ENCODE measurements around the gene MCM7.

The MCM7 gene

DNA sequence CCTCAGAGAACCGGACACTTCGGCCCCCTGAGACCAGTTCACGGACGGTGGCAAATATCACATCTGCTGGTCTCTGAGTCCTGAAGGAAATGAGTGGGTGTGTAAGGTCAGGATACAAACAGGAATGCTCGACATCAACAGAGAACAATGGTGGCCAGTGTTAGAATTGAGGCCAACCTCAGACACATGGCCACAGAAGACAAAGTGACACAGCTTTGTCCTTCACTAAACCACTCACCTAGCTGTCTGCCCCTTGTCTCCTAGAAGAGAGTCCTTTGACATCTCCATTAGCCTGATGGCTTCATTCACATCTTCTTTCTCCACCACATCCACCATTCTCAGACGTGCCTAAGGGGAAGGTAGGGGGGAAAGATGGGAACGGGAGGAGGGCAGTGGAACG, 8.1 kb downstream of the MCM7 start:
- DNase-seq: no peak

DNA sequence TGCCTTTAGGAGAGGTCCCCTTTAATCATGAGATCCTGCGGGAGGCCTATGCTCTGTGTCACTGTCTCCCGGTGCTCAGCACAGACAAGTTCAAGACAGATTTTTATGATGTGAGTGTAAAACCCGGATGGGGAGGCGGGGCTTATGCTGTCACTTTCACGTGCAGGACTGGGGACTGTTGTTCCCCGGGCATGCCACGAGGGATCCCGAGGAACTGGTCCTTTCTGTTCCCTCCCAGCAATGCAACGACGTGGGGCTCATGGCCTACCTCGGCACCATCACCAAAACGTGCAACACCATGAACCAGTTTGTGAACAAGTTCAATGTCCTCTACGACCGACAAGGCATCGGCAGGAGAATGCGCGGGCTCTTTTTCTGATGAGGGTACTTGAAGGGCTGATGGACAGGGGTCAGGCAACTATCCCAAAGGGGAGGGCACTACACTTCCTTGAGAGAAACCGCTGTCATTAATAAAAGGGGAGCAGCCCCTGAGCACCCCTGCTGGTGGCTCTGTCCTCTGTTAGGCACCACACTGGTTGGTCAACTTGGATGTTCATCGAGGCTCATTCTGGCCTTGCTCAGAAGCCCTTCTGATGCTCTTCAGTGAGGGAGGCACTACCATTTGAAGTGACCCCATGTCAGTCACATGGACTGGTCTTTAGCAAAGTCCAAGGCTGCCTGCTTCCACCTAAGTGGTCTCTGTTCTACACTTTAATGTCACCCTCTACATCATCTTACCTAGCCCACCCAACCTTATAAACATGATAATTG, 9.6 kb downstream of the MCM7 start:
- DNase-seq: no peak

DNA sequence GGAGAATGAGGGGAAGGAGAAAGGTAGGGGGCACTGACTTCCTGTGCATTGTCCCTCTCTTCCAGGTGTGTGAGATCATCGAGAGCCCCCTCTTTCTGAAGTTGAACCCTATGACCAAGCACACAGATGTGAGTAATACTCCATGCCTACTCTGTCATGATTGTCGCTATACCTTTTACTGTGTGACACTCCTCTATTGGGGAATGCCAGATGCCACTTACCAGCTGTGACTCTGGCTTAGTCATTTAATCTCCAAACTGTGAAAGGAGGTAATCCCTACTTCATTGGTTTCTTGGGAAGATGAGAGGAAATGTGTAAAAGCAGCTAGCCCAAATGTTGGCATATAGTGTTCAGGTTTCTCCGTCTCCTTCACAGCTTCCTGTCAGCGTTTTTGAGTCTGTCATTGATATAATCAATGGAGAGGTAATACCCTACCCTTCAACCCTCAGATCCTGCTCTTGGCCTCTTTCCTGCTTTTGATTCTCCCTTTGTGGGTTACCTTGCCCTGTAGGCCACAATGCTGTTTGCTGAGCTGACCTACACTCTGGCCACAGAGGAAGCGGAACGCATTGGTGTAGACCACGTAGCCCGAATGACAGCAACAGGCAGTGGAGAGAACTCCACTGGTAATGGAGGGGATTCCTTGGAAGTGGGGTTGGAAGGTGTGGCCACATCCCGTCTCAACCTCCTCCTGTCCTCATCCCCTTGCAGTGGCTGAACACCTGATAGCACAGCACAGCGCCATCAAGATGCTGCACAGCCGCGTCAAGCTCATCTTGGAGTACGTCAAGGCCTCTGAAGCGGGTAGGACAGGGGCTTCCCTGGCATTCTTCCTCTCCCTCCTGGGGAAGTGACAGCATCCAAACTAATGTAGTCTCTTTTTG, 10.4 kb downstream of the MCM7 start:
- DNase-seq: no peak

DNA sequence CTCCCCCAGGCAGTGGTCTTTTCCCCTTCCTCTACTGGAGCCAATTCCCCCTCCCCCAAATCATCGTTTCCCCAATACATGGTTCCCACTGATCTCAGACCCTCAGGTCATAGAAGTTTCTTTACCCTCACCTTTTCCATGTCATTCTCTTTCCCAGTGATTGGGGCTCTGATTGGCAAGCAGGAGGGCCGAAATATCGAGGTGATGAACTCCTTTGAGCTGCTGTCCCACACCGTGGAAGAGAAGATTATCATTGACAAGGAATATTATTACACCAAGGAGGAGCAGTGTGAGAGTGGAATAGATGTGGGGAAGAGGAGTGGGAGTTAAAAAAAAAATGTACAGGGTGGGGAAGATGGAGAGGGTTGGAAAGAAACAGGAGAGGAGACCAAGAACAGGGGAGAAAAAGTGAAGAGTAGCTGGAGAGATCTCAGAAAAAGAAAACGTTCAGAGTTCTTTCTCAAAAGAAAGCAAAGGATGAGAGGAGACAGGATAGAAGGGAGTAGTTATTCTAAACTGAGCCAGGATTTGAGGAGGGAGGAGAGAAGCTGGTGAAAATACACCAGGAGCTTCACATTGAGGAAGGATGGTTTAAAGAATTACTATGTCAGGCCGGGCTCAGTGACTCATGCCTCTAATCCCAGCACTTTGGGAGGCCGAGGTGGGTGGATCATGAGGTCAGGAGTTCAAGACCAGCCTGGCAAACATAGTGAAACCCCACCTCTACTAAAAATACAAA, 11.6 kb downstream of the MCM7 start:
- no peak for DNase-seq

DNA sequence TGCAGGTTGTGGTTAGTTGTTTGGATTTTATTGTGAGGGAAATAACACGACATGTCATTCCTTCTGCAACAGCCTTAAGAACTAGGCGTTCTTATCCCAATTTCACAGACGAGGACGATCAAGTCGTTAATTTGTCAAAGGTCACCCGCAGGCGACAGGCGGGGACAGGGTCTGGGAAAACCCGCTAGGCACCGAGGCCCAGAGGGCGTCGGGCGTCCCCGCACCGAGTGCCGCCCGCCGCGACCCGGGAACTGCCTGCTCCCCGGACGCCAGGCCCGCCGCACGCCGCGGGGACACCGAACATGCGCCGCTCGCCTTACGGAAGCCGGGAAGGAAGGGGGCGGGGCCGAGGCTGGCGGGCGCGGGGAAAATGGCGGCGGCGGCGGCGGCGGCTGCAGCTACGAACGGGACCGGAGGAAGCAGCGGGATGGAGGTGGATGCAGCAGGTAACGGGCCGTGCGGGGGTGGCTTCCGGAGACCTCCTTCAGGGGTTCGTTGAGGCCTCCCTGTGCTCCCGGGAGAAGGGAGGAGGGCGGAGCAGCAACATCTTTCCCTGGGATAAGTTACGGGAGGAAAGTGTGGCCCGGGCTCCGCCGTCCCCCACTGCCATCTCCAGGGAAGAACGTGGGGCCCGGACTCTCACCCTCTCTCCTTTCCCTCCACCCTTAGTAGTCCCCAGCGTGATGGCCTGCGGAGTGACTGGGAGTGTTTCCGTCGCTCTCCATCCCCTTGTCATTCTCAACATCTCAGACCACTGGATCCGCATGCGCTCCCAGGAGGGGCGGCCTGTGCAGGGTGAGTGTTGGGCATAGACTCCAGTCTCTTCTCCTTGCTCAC, 12.4 kb downstream of the MCM7 start, which contains the start of gene COPS6:
COPS6 (plus strand) TSS at position 349 of the 837 bp plus-strand sequence; CDS start at position 371, 22 bp downstream.
- peak; percentile 49 to 79 for DNase-seq

DNA sequence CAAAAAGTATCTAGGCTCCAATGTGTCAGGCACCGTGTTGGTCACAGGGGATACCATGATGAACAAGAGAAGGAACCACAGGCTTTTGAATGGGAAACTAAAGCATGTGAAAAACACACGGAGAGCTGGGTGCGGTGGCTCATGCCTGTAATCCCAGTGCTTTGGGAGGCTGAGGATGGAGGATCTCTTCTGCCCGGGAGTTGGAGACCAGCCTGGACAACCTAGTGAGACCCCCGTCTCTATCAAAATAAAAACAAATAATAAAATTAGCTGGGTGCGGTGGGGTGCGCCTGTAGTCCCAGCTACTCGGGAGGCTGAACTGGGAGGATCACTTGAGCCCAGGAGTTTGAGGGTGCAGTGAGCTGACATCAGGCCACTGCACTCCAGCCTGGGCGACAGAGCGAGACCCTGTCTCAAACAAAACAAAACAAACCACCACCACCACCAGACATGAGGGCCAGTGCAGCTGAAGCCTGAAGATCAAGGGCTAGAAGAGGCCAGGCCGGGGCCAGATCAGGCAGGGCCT, 13.0 kb downstream of the MCM7 start:
- no peak for DNase-seq

DNA sequence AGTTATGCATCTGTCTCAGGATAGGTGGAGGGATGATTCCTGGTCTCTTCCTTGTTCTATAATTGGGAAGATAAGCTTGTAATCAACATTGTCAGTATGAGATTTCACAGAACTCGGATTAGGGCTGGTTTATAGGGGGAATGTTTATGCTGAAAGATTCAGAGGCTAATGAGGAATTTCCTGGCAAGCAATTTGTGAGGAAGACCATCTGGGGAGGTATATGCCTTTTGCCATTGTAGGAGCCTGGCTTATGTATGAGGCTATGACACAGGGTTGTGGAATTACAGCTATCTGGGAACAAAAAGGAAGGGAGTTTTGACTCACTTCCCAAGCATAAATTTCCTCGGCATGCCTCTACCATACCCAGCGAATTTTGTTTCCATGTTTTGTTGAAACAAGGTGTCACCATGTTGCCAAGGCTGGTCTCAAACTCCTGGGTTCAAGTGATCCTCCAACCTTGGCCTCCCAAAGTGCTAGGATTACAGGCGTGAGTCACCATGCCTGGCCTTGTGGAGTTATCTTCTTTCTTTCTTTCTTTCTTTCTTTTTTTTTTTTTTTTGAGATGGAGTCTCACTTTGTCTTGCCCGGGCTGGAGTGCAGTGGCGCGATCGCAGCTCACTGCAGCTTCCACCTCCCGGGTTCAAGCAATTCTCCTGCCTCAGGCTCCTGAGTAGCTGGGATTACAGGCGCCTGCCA, 14.0 kb downstream of the MCM7 start:
- DNase-seq: no peak

DNA sequence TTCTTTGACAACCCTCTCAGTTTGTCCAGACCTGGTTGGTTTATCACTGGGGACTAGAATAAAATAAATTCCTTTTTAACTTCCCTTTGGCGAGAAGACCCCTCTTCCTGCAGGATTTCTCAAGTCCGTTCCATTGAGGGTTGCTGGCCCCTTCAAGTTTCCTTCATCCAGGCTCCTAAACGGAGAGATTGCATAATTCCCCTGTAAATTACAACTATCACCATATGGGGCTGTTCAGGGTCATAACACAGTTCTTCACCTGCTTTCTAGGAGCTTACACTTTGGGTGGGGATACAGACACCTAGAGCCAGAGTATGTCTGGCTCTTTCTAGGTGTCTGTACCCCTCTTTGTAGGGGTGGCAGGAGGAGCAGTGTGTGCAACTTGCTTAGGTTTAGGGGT, 15.7 kb downstream of the MCM7 start:
- DNase-seq: no peak

DNA sequence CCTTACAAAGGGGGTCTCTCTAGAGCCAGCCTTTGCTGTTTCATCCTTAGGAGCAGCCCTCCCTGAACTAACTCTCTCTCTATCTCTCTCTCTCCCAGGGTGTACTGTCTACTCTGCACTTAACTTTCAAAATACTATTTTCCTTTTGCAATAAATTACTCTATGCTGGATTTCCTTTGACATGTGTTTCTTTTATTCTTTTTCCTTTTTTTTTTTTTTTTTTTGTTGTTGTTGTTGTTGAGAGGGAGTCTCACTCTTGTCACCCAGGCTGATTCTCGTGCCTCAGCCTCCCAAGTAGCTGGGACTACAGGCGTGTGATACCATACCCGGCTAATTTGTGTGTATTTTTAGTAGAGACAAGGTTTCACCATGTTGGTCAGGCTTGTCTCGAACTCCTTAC, 18.2 kb downstream of the MCM7 start:
- DNase-seq: no peak

DNA sequence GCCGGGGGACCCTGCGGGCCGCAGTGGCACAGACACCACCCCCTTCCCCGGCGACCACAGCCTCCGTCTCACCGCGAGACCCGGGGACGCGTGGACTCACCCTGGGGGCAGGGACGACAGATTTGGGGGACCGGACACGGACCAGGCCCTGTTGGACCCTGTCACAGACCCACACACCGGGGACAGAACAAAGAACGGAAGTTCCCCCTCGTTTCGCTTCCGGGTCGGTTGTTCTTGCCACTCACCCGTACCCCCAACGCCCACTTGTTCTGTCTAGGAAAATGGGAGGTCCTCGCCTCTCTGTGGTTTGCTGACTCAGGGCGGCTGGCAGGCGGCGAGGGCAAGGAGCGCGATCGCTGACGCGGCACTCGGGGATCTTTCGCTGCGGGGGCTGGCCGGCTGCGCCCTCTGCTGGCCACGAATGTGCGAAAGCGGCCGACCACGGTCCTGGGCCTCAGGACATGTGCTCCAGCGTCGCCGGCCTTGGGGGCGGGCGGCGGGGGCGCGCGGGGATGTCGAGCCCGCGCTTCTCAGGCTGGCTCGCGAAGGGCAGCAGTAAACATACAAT, 19.6 kb downstream of the MCM7 start, which contains the start of gene ZNF3:
ZNF3 (minus strand) TSS at position 189 of the 568 bp plus-strand sequence. CDS start 4,366 bp downstream, outside the sequence.
- peak; percentile 99 for DNase-seq

DNA sequence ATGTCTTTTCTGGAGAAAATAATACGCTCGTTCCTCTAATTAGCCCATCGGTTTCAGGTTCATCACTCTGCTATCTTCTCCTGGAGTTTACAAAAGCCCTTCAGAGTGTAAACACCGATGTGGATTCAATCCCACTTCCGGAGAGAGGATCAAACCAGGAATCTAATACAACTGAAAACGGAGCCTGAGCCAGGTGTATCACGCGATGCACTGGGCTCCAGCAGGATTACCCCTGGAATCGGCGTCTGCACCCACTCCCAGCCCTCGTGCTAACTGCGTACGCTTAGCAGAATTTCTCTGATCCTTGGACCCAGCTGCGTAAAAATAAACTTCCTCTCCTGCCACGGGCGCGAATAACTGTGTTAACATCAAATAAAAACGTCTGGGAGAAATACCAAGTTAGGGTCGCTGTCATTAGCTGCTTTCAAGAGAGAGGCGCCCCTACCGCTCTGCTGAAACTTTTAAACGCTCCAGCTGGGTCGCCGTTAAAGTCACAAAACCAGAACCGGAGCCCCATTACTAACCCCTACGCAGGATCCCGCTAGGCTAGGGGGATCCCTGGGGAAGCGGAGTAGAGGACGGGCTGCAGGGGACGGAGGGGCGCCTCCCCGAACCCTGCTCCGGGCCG, 20.2 kb downstream of the MCM7 start:
- DNase-seq: no peak

DNA sequence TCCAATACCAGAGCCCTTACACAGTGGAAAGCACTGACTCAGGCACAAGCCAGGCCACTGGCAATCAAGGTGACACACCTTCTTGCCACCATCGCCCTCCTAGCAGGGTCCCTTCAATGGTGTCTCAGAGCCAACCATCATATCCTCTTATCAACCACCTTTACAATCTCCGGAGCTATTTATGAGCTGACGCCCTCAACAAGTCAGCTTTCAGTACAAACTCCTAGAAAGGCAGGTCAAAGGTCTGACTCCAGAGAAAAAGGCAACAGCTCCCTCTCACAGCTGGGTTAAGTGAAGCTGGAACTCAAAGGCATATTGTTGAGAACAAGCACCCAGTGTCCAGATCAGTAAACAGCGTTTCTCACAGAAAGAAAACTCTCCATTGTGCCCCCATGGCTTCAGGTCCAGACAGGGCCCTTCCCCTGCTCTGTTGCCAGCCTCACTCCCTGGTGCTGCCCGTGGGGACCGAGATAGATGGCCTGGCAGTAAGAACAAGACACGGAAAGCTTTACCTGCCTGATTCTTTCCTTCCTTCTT, 22.1 kb downstream of the MCM7 start:
- peak; percentile 63 to 84 for DNase-seq

DNA sequence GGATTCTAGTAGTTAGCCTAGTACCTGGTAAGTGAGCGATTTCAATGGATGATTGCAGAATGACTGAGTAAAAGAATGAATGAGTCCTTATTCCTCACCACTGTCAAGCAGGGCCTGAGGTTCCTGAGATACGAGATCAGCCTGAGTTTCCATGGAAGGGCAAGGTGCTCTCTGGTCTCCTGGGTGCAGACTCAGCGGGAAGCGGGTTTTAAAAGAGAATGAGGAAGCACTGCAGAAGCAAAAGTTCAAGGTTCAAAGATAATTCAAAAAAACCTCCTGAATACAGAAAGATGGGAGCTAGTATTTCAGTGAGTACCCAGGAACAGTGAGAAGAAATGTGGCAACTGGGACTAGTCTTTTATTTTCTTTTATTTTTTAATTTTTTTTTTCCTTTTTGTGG, 24.0 kb downstream of the MCM7 start:
- no peak for DNase-seq

DNA sequence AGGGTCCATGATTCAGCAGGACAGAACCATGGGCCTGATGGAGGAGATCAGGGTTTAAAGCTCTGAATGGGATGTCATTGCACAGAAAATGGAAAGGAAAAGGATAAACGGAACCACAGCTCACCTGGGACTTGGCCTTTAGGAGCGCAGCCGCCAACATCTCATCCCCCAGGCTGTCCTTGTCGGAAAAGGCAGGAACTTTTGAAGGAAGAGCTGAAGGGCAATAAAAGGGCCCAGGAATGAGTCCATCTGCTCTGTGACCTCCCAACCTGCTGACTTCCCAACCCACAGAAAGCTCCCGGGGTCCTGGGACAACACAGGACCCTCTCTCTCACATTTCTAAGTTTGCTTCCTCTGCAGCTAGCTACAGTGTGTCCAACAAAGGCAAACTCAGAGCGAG, 25.8 kb downstream of the MCM7 start:
- no peak for DNase-seq

DNA sequence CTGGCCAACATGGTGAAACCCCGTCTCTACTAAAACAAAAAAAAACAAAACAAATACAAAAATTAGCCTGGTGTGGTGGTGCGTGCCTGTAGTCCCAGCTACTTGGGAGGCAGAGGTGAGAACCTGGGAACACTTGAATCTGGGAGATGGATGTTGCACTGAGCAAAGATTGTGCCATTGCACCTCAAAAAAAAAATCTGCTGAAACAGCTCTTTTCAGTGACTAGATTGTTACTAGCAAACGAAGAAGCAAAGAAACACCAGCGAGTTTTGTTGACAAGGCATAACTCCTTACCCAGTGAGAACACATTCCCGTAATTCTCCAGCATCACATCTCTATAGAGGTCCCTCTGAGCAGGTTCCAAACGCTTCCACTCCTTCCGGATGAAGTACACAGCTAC, 26.4 kb downstream of the MCM7 start:
- DNase-seq: no peak

DNA sequence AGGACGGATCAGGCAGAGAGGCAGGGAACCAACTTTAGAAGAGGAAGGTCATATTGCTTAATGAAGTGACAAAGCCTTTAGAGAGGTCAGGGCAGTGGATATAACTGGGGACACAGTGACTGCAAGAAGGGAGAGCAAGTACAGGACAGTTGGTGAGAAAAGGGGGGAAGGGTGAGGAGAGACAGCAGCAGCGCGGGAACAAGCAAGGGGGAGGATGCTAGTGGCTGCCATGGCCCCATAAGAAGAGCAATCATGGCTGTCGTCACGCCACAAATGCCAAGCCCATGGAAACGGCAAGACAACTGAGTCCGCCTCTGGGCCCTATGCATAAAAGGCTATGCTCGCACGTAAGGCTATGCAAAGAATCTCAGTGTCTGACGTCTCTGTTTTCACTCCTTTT, 28.7 kb downstream of the MCM7 start:
- no peak for DNase-seq

DNA sequence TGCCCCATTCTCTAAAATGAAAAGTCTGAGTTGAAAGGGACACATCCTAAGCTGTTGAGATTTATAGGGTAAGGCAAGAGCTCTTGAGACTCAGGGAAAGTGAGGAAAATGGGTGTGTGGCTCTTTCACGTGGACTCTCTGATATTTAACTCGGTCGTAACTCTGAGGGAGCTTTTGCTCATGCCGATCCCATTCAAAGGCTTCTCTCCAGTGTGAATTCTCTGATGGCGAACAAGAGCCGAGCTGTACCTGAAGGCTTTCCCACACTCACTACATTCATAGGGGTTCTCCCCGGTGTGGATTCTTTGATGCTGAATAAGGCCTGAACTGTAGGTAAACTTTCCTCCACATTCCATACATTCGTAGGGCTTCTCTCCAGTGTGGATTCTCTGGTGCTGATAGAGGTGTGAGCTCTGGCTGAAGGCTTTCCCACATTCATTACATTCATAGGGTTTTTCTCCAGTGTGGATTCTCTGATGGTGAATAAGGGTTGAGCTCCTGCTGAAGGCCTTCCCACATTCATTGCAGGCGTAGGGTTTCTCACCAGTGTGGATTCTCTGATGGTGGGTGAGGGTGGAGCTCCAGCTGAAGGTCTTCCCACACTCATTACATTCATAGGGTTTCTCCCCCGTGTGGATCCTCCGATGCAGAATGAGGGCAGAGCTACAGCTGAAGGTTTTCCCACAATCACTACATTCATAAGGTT, 30.0 kb downstream of the MCM7 start:
- DNase-seq: no peak

DNA sequence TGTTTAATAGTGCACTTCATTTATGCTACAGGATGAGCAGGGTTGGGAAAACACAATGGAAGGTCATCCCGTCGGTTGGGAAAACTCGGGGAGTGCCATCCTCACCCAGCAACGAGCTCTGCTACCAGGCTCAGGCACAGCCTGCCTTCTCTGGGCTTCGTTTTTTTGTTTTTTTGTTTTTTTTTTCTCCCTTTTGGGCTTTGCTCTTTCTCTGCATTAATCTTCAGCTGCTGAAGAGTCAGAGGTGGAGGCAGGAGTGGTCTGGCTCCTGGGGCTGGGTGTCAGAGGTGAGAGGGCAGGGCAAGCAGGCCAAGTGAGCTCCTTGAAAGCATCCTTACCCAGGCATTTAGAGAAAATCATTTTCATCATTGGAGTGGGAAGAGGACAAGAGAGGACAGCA, 31.2 kb downstream of the MCM7 start:
- no peak for DNase-seq

DNA sequence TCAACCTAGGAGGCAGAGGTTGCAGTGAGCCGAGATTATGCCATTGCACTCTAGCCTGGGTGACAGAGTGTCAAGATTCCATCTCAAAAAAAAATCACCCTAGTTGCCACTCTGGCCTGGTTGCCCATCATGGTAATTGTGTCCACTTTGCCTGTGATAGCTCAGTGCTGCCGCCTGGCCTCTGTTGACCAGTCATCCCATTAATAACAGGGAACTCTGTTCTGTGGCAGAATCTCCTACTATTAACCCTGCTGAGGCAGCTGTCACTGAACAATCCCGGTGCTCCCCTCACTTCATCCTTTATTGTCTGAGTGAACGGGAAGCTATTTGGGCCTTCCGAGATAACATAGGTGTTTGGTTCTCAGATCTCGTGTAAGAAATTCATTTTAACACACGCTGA, 34.2 kb downstream of the MCM7 start:
- DNase-seq: no peak

Data from hippocampal formation (tissue), 2 donors.